HepG2 (cell line): Measurements from ENCODE around the gene MEF2B. TPM values are rescaled to one million over a fixed set of nuclear protein-coding genes. Genes with fewer than 3 reads are reported as not detected.
A peak's percentile ranks its signal among the peaks of the same experiment; 100 is the strongest.

ENCODE experiments used
- ATM ChIP-seq: fragments of 450-650 bp; IDR thresholded peaks from 2 replicates; pipeline ENCODE4 v1.7.1; 2017; ENCODE audit warnings: mild to moderate bottlenecking, borderline replicate concordance
- BORCS8-MEF2B ChIP-seq: sonication (generic); formaldehyde crosslinking; IDR thresholded peaks from 2 replicates; pipeline ENCODE4 v1.8.0; 2022; ENCODE audit warnings: mild to moderate bottlenecking, missing genetic modification reagents
- CBX5 ChIP-seq: sonication (generic); formaldehyde crosslinking; IDR thresholded peaks from 2 replicates; pipeline ENCODE4 v1.4.0; 2020; ENCODE audit warnings: missing genetic modification reagents, borderline replicate concordance
- DMAP1 ChIP-seq: IDR thresholded peaks from 2 replicates; pipeline ENCODE4 v1.6.1; 2016
- FOXC1 ChIP-seq: sonication (generic); formaldehyde crosslinking; IDR thresholded peaks from 2 replicates; pipeline ENCODE4 v1.8.0; 2022; ENCODE audit warnings: mild to moderate bottlenecking, missing genetic modification reagents, borderline replicate concordance
- HES4 ChIP-seq: sonication (generic); formaldehyde crosslinking; IDR thresholded peaks from 2 replicates; pipeline ENCODE4 v1.9.0; 2021; ENCODE audit warnings: mild to moderate bottlenecking, missing genetic modification reagents, borderline replicate concordance
- HIVEP1 ChIP-seq: sonication (generic); formaldehyde crosslinking; IDR thresholded peaks from 2 replicates; pipeline ENCODE4 v1.4.0; 2020; ENCODE audit warnings: mild to moderate bottlenecking, missing genetic modification reagents
- HNF4A ChIP-seq: sonication (generic); formaldehyde crosslinking; IDR thresholded peaks from 2 replicates; pipeline ENCODE4 v1.4.0; 2020; ENCODE audit warnings: missing genetic modification reagents
- HOXA3 ChIP-seq: sonication (generic); formaldehyde crosslinking; IDR thresholded peaks from 2 replicates; pipeline ENCODE4 v1.5.0; 2020; ENCODE audit warnings: missing genetic modification reagents
- ISL2 ChIP-seq: sonication (generic); formaldehyde crosslinking; IDR thresholded peaks from 2 replicates; pipeline ENCODE4 v1.5.0; 2020; ENCODE audit warnings: missing genetic modification reagents
- MTA1 ChIP-seq: sonication (generic); formaldehyde crosslinking; IDR thresholded peaks from 2 replicates; pipeline ENCODE4 v1.4.0; 2020; ENCODE audit warnings: missing genetic modification reagents, mild to moderate bottlenecking, borderline replicate concordance
- POLR2A ChIP-seq, 2 experiments: IDR thresholded peaks; 2 replicates each; pipeline ENCODE4 v1.6.1; 2011; ENCODE audit warnings: low read depth in 2 of 2, low read length in 2 of 2, mild to moderate bottlenecking in 1 of 2, moderate library complexity in 1 of 2; ENCODE audit not compliant: insufficient read depth in 1 of 2
- PPARG ChIP-seq: conservative IDR thresholded peaks from 2 replicates; pipeline ENCODE4 v1.6.1; 2016; ENCODE audit warnings: missing biosample characterization, missing genetic modification reagents
- SP5 ChIP-seq: IDR thresholded peaks from 2 replicates; pipeline ENCODE4 v1.6.1; 2016; ENCODE audit warnings: low read depth, borderline replicate concordance
- TGIF2 ChIP-seq: IDR thresholded peaks from 2 replicates; pipeline ENCODE4 v1.6.1; 2016; ENCODE audit warnings: control low read depth, missing compliant biosample characterization
- ZFP82 ChIP-seq: sonication (generic); formaldehyde crosslinking; IDR thresholded peaks from 2 replicates; pipeline ENCODE4 v1.5.1; 2020; ENCODE audit warnings: mild to moderate bottlenecking, missing genetic modification reagents, borderline replicate concordance
- ZNF207 ChIP-seq: fragments of 450-650 bp; IDR thresholded peaks from 2 replicates; pipeline ENCODE4 v1.6.1; 2016; ENCODE audit warnings: antibody characterized with exemption, borderline replicate concordance
- ZNF382 ChIP-seq: sonication (generic); formaldehyde crosslinking; IDR thresholded peaks from 2 replicates; pipeline ENCODE4 v1.5.0; 2020; ENCODE audit warnings: missing genetic modification reagents, mild to moderate bottlenecking, borderline replicate concordance
- ZNF550 ChIP-seq: sonication (generic); formaldehyde crosslinking; IDR thresholded peaks from 2 replicates; pipeline ENCODE4 v1.4.0; 2020; ENCODE audit warnings: mild to moderate bottlenecking, missing genetic modification reagents, borderline replicate concordance
- polyA plus RNA-seq, 8 experiments: library from polyadenylated mRNA; depleted of rRNA in 3 of 8; stranded (reverse) in 7 of 8; unstranded in 1 of 8; fragments of >200 nt; fragmentation: Illumina TruSeq in 4 of 8; extraction: Trizol in 4 of 8; gene quantifications; 2 replicates each; pipeline versions ENCODE4 v1.2.1 to v1.2.3, GENCODE V29; 2011 to 2016; ENCODE audit warnings: low read depth in 4 of 8, missing spikeins in 1 of 8, mixed read lengths in 1 of 8; ENCODE audit not compliant: insufficient read depth in 1 of 8
- total RNA-seq, 5 experiments: library from RNA; depleted of rRNA; stranded (reverse); fragments of >200 nt; fragmentation: Illumina TruSeq; extraction: Trizol; gene quantifications; 2 replicates each; pipeline ENCODE4 v1.2.3, GENCODE V29; 2016; ENCODE audit warnings: low read depth in 1 of 5
- TF ChIP-seq, protein P1 (sequence below): sonication (generic); formaldehyde crosslinking; IDR thresholded peaks from 2 replicates; pipeline ENCODE4 v1.5.1; 2020; ENCODE audit warnings: mild to moderate bottlenecking, missing genetic modification reagents, moderate library complexity
- TF ChIP-seq, protein P2 (sequence below): sonication (generic); formaldehyde crosslinking; IDR thresholded peaks from 2 replicates; pipeline ENCODE4 v1.5.0; 2020; ENCODE audit warnings: missing genetic modification reagents
- TF ChIP-seq, protein P3 (sequence below): sonication (generic); formaldehyde crosslinking; IDR thresholded peaks from 2 replicates; pipeline ENCODE4 v1.4.0; 2020; ENCODE audit warnings: missing genetic modification reagents, borderline replicate concordance
- TF ChIP-seq, protein P4 (sequence below): sonication (generic); formaldehyde crosslinking; conservative IDR thresholded peaks from 2 replicates; pipeline ENCODE4 v1.8.1; 2023; ENCODE audit warnings: missing genetic modification reagents

The MEF2B gene
- total and polyA plus RNA-seq, 2 of the 13 experiments (the other 11 are each of a cell fraction or from before 2014, with no cell fraction given): 1.2 to 1.7 TPM

DNA sequence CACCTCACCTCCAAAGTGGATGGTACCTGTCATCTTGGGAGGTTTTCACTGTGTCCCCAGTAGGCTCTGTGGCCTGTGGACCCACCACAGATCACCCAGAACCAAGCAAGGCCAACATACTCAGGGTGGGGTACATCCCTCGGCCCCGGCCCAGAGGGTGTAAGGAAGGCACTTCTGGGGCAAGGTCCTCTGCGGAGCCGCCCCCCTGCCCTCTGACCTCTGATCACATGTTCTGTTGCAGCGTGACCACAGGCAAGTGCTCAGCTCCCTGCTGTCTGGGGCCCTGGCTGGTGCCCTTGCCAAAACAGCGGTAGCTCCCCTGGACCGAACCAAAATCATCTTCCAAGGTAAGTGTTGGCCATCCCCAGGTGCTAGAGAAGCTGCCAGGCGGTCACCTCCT, 68.5 kb downstream of the MEF2B start (continued):
- TF ChIP-seq, protein P1, sequence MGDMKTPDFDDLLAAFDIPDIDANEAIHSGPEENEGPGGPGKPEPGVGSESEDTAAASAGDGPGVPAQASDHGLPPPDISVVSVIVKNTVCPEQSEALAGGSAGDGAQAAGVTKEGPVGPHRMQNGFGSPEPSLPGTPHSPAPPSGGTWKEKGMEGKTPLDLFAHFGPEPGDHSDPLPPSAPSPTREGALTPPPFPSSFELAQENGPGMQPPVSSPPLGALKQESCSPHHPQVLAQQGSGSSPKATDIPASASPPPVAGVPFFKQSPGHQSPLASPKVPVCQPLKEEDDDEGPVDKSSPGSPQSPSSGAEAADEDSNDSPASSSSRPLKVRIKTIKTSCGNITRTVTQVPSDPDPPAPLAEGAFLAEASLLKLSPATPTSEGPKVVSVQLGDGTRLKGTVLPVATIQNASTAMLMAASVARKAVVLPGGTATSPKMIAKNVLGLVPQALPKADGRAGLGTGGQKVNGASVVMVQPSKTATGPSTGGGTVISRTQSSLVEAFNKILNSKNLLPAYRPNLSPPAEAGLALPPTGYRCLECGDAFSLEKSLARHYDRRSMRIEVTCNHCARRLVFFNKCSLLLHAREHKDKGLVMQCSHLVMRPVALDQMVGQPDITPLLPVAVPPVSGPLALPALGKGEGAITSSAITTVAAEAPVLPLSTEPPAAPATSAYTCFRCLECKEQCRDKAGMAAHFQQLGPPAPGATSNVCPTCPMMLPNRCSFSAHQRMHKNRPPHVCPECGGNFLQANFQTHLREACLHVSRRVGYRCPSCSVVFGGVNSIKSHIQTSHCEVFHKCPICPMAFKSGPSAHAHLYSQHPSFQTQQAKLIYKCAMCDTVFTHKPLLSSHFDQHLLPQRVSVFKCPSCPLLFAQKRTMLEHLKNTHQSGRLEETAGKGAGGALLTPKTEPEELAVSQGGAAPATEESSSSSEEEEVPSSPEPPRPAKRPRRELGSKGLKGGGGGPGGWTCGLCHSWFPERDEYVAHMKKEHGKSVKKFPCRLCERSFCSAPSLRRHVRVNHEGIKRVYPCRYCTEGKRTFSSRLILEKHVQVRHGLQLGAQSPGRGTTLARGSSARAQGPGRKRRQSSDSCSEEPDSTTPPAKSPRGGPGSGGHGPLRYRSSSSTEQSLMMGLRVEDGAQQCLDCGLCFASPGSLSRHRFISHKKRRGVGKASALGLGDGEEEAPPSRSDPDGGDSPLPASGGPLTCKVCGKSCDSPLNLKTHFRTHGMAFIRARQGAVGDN (CRISPR knock-in tag): peak; percentile 91
- TF ChIP-seq MTA1 (peak; percentile 66; the same call in 1 of the 2 replicates), TGIF2 (CRISPR knock-in tag) (no peak), ZNF382 (CRISPR knock-in tag) (no peak), BORCS8-MEF2B (CRISPR knock-in tag) (no peak), ZFP82 (CRISPR knock-in tag) (no peak), PPARG (CRISPR knock-in tag) (no peak), ZNF207 (no peak), HNF4A (CRISPR knock-in tag) (peak; percentile 60), ATM (no peak), SP5 (CRISPR knock-in tag) (no peak), POLR2A (IDR thresholded peaks at IDR 0.05; ENCODE audit: insufficient read depth in 1 of 2, low read depth in 2 of 2, low read length in 2 of 2) (no peak), ZNF550 (CRISPR knock-in tag) (no peak), HOXA3 (CRISPR knock-in tag) (peak; percentile 21; the same call in 1 of the 2 replicates), CBX5 (CRISPR knock-in tag) (no peak), ISL2 (CRISPR knock-in tag) (no peak), HIVEP1 (CRISPR knock-in tag) (no peak), DMAP1 (no peak), FOXC1 (CRISPR knock-in tag) (0 out of 2 replicates have a peak, but pooled peaks have one; percentile 4), HES4 (CRISPR knock-in tag) (no peak)
- TF ChIP-seq, protein P2, sequence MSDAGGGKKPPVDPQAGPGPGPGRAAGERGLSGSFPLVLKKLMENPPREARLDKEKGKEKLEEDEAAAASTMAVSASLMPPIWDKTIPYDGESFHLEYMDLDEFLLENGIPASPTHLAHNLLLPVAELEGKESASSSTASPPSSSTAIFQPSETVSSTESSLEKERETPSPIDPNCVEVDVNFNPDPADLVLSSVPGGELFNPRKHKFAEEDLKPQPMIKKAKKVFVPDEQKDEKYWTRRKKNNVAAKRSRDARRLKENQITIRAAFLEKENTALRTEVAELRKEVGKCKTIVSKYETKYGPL (CRISPR knock-in tag): no peak
- TF ChIP-seq, protein P3, sequence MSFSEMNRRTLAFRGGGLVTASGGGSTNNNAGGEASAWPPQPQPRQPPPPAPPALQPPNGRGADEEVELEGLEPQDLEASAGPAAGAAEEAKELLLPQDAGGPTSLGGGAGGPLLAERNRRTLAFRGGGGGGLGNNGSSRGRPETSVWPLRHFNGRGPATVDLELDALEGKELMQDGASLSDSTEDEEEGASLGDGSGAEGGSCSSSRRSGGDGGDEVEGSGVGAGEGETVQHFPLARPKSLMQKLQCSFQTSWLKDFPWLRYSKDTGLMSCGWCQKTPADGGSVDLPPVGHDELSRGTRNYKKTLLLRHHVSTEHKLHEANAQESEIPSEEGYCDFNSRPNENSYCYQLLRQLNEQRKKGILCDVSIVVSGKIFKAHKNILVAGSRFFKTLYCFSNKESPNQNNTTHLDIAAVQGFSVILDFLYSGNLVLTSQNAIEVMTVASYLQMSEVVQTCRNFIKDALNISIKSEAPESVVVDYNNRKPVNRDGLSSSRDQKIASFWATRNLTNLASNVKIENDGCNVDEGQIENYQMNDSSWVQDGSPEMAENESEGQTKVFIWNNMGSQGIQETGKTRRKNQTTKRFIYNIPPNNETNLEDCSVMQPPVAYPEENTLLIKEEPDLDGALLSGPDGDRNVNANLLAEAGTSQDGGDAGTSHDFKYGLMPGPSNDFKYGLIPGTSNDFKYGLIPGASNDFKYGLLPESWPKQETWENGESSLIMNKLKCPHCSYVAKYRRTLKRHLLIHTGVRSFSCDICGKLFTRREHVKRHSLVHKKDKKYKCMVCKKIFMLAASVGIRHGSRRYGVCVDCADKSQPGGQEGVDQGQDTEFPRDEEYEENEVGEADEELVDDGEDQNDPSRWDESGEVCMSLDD (CRISPR knock-in tag): no peak
- TF ChIP-seq, protein P4, sequence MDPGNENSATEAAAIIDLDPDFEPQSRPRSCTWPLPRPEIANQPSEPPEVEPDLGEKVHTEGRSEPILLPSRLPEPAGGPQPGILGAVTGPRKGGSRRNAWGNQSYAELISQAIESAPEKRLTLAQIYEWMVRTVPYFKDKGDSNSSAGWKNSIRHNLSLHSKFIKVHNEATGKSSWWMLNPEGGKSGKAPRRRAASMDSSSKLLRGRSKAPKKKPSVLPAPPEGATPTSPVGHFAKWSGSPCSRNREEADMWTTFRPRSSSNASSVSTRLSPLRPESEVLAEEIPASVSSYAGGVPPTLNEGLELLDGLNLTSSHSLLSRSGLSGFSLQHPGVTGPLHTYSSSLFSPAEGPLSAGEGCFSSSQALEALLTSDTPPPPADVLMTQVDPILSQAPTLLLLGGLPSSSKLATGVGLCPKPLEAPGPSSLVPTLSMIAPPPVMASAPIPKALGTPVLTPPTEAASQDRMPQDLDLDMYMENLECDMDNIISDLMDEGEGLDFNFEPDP (CRISPR knock-in tag): no peak
